GM19324 (cell line): ENCODE results near the gene CNIH3.

Experiments used
- ATAC-seq: cut with Tn5 transposase; IDR thresholded peaks from one replicate; pipeline ENCODE4 v1.9.1; 2021; ENCODE audit warnings: mild to moderate bottlenecking, moderate library complexity; ENCODE audit not compliant: unreplicated experiment, low FRiP score

Gene CNIH3

DNA sequence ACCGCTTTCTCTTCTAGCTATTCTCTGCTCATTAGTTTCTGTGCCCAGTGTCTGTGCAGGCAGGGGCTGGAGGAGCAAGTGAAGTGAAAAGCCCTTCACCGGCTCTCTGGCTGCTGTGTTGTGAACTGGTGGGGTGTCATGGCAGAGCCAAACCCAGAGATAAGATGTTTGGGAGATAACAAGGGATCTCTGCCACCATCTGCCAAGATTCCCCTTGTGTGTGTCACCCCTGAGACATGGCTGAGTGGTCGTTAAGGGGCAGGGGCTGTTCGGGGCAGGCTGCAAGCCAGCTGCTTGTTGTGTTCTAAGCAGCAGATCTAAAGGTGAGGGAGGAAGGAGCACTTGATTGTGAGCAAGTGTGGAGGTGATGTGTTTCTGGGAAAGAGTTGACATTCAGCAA is 24.5 kb downstream of the CNIH3 start:
- no peak for ATAC-seq

DNA sequence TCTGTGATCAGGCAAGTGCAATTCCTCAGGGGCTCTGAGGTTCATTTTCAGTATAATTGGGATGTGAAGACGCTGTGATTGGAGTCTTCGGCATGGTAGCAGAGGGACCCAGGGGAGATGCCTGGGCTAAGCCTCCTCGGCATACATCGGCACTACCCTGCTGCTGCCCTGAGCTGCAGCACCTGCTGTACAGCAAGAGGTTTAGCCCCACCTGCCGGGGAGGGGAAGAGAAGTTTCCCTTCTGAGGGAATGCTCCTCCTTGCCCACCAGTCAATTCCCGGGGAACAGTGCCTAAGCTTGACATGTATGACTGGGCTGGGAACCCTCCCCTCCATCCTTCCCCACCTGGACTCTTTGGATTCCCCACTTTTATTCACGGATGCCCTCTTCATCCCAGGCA is 24.9 kb downstream of the CNIH3 start:
- no peak for ATAC-seq

DNA sequence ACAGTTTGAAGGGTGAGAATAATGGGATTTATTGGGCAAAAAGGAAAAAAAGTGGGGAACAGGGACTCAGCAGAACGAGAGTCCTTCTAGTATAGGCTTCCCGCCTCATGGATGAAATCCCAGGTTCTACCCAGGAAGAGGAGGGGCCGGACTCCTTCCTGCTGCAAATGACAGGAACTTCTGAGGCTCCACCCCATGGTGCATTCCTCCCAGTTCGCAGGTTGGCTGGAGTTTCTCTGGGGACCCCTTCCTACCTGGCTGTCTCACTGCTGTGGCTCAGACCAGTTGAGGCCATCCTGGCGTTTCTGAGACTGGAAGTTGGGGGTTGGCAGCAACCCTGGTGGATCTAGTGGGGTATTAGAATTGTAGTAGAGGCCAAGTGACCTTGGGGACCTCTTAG is 27.5 kb downstream of the CNIH3 start:
- ATAC-seq = no peak

DNA sequence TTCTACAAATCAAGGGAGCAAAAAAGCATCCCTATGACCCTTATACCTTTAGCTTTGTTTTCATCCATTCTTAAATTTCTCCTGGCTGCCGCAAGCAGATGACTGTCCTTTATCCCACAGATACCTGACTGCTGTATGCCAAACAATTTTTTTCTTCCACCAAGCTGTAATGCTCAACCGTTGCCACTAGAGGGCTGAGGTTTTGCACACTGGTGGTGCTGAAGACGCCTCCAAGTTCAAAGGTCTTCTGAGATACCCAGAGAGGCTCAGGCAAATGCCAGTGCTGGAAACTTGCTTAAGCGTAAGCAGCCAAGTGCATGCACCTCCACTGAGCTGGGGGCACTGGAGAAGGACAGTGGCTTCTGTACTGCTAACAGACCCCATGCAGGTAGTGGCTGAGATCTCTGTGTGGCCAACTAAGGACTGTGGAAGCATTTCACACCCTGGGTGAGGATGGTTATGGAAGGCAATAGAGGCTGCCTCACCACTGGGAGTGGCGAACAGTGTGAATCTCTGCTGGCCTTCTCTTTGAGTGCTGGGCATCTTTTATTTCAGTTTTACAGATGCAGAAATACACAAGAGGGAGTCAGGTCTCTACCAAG is 28.5 kb downstream of the CNIH3 start:
- ATAC-seq = peak; percentile 52

DNA sequence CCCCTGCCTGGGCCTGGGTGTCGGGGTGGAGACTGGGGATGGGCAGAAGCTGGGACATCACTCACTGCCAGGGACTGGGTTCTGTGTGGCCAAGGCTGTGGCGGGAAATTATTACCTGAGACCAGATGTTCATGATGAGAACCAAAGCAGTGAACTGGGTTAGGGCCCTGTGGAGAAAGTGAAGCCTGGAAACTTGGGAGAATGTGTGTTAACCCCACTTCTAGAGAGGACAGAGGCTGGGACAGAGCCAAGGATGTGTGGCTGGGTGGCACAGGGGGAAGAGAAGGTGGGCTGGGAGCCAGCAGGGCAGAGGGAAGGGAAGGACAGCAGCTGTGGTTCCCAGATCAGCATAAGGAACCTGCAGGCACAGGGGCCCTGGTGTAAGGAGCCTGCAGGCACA is 31.3 kb downstream of the CNIH3 start:
- no peak for ATAC-seq

DNA sequence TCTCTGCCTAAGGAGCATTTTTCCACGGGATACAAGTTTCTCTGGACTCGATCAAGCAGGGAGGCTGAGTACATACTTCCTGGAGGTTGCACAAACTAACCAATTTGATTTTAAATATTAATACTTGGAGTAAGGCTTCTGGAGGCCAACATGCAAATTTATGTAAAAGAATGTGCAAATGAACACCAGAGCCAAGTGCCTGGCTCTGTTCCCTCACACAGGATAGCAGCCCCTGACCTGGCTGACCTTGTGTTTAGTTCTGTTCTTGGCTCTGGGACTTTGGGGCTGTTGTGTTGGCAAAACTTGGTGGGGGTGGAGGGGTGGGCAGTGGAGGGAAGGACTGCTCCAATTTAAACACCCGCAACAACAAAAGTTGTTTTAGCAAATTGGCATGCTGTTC is 34.2 kb downstream of the CNIH3 start:
- ATAC-seq = no peak

DNA sequence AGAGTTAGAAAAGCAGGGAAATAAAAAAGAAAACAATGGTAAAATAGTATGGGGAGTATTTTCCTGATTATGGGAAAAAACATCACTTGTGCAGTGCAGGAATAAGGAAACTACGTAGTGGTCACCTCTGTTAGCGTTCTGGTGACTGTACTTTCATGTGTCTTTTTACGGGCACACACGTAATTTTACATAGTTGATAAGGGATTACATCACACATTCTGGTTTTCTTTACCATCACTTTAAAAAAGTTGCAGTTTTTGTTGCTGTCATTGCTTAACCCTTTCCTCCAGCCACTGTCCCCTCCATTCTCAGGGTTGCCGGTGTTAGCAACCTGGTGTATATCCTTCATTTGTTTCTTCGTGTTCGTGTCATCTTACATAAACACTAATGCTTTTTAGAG is 35.1 kb downstream of the CNIH3 start:
- ATAC-seq = no peak

DNA sequence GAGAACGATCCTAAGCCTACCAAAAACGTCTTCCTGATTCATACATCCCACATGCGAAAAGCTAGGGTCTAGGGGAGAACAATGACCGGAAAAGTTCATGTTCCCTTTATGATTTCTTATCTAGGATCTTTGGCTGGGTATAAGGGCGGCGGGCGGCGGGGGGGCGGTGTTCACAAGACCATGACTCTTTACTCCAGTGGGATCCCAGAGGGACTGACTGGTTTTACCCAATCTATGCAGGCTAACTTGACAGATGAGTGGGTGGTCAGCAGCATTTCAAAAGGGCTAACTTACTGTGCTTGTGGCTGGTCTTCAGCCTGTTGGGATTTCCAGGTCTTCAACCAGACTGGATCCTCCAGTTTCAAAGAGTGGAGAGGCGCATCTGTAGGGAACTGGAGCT is 40.3 kb downstream of the CNIH3 start:
- ATAC-seq = no peak

DNA sequence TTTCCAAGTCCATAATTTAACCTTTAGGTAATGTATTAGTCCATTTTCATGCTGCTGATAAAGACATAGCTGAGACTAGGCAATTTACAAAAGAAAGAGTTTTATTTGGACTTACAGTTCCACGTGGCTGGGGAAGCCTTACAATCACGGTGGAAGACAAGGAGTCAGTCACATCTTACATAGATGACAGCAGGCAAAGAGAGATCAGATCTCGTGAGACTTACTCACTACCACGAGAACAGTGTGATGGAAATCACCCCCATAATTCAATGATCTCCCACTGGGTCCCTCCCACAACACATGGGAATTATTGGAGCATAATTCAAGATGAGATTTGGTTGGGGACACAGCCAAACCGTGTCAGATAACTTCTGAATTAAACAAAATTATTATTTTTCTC is 44.0 kb downstream of the CNIH3 start:
- no peak for ATAC-seq

DNA sequence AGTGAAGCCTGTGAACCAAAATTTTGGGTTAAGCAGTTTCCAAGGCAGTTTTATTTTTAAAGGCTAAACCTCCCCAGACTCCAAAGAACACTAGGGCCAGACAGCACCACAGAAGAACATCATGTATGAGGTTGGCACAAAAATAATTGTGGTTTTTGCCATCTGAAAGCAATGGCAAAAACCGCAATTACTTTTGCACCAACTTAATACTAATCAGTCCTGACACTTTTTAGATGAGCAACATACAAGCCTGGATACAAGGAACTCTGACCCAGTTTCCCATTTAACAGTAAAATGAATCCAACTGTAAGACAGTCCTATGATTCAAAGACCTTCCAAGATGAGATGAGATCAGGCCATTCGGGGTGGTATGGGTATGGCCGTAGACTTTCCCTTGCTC is 46.8 kb downstream of the CNIH3 start:
- ATAC-seq = no peak

DNA sequence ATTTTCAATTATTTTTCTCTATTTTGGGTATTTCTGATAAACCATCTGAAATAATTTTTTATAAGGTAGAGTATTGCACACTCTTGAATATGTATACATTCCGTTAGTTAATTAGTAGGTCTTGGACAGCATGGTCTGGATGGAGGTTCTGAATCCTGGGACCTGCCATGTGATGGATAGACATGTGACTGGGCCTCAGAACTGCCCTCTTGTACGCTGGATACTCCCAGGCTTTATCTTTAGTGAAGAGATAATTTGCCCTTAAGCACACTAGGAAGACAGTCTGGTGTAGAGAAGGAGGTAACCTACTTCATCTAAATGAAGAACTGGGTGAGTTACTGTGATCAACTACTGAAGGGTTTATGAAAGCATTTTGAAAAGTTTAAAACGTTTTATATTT is 48.9 kb downstream of the CNIH3 start:
- ATAC-seq = no peak

DNA sequence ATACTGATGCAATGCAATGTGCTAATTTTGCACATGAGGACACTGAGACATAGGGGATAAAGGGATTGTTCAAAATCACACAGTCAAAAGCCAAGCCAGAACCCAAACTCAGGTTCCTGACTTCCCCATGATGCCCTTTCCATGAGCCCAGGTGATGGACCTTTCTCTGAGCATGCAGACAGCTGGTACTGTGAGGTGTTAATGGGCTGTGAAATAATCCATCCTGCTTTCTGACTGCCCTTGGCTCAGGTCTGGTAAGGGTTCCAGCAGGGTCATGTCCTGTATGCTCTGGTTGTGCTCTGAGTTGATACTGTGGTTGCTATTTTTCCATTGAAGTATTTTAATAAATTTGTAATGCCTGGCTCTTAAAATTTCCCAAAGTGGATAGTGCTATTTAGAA is 50.0 kb downstream of the CNIH3 start:
- no peak for ATAC-seq

DNA sequence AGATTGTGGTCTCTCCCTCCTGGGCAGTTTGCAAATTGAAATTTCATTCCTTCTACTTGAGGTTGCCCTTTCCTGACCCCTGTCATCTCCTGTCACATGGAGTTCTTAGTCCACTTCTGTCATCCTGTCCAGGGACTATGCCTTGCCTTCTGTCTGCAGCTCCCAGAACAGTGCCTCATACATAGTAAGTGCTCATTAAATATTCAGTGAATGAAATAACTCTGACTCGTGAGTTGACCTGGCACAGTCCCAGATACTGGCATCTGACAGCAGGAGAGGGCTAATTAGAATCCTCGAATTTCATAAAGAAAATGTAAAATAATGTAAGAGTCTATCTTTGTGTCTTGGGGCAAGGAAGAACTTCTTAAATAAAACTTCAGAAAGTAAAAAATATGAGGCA is 50.8 kb downstream of the CNIH3 start:
- ATAC-seq = no peak

DNA sequence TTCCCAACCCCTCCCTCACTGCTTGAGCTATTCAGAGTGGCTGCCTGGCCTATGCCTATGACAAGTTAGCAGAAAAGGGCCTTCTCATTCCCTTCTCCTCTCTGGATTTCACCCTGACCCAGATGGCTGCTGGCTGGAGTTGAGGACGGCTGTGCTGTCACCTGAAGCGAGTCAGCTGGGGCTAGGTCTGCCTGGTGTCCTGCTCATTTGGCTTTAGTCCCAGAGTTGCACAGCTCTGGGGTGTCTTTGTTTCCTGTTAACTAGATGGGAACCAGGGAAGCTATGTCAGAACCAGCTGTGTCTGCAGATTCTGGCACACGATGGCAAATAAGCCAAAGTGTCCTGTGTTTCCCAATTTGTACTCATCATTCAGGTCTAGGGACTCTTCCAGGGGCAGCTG is 52.9 kb downstream of the CNIH3 start:
- no peak for ATAC-seq

DNA sequence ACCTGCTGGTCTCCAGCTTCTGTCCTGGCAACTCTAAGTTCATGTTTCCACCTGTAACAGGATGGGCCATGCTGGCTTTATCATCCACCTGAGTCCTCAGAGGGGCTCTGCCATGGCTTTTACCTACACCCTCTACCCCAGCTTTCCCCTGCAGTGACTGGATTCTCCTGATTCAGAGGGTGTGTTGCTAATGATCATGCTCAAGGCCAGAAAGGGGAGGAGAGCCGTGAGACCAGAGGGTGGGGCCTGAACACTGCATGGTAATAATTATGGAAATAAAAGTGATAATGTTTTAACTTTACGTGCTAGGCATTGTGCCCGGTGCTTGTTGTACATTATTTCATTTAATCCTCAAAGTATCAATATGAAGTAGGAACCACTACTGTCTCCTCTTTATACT is 53.3 kb downstream of the CNIH3 start:
- ATAC-seq = no peak

DNA sequence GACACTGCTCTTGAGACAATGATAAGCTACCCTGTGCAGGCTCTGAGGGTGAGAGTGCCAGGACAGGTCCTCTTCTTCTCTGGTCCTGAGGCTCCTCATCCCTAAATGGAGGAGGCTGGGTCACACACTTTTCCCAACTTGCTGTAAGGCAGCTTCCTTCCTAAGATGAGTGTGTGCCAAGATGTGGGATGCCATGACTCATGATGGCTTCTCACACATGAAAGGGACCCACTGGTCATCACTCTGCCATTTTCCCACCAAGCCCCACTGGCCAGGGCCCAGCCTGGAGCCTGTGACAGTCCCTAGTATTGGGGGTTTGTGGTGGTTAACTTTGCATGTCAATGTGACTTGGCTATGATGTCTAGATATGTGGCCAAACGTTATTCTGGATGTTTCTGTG is 54.4 kb downstream of the CNIH3 start:
- ATAC-seq = no peak

DNA sequence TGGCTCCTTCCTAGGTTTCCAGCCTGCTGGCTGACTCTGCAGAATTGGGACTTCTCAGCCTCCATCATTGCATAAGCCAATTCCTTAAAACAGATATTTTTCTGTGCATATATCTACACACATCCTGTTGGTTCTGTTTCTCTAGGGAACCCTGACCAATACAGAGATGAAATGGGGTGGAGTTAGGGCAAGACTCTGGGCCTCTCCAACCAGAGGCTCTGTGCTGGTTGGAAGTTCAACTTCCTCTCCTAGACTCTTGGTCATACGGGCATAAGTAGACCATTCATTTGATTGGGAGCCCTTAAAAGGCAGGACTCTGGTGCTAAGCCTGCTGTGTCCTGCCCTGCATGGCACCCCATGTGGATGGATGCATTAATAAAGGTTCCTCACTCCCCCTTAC is 55.0 kb downstream of the CNIH3 start:
- no peak for ATAC-seq

DNA sequence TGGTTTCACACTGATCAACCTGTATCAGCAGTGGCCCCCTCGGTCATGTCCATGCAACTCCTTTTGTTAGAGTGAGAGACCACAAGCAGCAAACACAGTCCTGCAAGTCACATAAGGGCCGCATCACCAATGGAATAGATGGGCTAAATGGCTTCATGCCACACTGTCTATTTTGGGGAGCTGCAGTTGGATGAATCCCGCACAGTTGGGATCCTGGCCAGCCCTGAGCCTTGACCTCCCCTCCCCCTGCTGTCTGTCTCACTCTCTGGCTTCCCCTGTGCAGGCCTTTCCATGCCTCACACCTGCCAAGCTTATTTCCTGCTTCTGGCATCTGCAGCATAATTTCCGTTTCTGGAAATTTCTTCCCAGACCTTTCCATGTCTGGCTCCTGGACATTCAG is 57.0 kb downstream of the CNIH3 start:
- no peak for ATAC-seq

DNA sequence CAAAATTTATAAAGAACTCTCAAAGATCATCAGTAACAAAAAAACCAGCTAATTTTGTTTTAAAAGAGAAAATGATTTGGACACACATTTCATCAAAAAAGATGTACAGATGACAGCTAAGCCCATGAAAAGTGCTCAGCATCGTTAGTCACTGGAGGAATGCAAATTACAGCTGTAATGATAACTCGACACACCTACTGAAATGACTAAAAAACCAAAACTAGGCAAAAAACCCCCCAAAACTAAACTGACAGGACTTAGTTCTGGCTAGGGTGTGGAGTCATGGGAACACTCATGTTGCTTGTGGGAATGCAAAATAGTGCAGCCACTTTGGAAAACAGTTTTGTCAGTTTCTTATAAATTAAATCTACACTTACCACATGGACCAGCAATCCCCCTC is 59.5 kb downstream of the CNIH3 start:
- ATAC-seq = no peak

DNA sequence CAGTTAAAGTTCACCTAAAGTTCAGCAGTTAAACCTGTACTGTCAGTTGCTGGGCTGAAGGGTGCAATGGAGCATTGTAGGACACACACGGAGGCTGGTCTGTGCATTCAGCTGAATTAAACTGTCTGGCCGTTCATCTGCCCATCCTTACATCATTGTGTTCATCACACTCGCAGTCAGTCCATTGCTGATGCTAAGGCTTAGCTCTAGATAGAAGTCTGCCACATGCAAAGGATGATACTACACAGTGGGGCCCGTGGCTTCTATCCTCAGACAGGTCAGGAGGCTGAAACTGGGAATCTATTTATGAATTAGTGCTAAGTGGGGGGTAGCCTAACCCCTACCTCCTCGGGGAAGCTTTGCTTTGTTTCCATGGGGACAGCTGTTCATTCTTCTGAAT is 60.4 kb downstream of the CNIH3 start:
- no peak for ATAC-seq

DNA sequence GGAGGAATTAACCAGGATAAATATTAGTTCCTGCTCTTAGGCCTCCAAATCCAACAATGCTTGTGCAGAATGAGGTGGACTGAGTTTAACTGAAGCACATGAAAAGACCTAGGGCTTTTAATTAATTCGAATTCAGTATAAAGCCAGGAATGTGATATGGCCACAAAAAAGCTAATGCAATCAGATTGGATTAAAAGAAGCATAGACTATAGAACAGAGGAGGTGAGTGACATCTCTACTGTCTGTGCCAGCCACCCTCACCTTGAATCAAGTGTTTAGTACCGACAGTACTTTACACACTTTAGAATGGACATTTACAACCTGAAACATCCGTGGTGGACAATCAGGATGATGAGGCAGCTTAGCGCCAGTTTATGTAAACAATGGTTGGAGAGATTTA is 62.1 kb downstream of the CNIH3 start:
- ATAC-seq = no peak

DNA sequence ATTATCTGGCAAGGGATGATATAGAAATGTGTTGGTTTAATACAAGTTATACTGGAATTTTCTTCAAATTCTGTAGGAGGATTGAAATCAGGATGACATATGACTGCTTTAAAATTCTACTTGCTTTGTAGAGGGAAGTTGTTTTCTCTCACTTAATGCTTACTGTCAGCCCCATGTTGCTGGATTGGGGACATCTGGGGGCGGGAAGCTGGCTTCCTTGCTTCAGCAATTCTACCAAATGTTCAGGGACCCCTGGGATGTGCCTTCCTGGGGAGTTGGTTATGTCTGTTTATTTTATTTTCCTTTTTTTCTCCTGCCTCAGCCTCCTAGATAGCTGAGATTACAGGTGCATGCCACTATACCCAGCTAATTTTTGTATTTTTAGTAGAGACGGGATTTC is 63.5 kb downstream of the CNIH3 start:
- no peak for ATAC-seq

DNA sequence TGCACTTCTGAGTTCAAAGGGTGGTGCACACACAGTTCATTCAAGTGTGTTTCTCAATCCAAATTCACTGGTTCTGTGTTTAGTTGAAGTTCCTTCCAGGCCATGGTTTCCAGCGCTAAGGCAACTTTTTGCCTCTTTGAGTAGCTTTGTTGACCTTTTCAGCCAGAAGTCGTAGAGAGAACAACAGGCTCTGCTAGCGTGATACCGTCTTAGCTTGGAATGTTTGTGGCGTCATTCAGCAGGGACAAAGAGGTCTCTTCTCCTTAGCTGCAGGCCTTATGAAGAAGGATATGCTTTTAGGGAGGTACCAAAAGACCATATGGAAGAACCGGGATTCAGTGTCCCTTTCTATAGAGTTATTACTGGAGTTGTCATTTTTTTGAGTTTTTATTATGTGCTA is 65.7 kb downstream of the CNIH3 start:
- no peak for ATAC-seq
